Measurements from ENCODE around the gene PGLYRP3.
"Not testable (repeated sequence)": the region's sequence is repeated elsewhere in the genome, so short reads cannot be mapped to it uniquely, and the experiment has no call there.

PGLYRP3 gene

DNA sequence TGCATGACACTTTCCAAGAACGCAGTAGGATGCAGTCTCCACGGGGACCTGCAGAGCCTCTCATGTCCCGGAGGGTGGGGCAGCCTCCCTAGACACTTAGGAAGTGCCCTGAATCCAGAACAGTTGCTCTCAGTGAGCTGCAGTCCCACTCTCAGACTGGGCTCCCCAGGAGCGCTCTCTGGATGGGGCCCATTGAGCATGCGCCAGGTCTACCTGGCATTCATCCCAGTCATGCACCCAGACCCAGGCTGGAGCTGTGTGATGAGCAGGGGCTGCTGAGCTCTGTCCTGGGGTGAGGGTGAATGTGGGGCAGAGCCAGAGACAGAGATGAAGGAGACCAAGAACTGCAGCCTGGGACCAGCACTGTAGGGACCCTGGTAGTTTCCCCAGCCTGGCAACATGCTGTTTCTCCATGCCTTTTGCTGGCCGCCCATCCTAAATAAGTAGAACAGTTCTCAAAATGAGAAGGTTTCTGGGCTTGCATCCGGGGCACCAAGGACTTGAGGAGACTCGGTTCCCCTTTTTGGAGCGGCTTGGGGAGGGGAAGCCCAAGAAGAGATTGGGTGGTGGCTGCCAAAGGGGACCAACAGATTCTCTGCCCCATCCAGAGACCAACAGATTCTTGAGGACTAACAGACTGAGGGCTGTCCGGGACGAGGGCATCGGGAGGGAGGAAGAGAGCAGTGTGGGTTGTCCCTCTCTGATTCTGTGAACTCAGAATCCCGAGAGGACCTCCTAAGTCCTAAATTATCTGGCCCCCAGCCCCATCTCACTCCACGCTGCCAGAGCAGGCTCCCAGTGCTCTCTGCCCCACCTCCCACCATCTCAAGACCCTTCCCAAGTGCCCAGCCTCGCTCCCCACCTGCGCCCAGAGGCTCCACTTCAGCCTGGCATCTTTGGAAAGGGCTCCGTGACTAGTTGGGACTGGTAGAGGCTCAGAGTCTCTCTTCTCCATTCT lies 36.9 kb upstream of the PGLYRP3 start:
- in situ Hi-C loops (cut with HindIII; ENCODE audit: low sequenced_read_pairs) = loop anchor here (5.0 to 25.0 kb wide), 4 partner anchors 55 to 413 kb away; partner anchors contain the start of gene S100A7

DNA sequence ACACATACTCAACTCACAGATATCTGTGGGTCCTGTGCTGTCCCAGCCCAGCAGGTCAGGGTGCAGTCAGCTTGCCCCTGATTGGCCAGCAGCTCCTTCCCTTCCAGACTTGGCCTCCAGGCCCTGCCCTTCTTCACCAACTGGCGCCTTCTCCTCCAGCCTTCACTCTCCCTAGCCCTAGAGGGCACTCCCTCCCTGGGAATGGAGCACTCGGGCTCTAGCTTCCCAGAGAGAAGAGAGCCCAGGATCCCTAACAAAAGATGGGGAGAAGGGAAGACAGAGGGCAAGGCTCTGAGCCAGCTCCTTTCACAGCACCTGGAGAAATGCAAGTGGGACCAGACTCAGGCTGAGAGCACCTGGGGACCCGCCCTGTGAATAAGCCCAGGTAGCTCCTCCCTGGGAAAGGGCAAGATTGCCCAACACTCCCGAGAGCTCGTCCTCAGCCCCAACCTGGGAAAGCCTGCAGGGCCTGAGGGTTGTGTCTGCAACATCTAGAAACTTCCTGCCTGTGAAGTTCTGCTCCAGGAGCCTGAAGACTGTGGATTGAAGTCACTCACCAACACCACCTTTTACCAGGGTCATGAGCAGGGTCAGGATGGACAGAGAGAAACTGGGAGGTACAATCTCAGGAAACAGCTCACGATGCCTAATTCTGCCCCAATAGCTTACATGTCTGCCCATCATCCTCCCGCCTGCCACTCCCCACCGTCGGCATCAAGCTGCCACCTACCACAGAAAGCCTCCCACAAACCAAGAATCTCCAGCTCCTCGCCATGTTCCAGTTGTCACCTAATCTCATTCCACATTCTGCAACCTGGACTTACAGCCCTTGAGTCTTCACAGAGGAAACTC lies 36.0 kb upstream of the PGLYRP3 start, which contains the start of gene PGLYRP4:
PGLYRP4 (minus strand) TSS at position 331 of the 852 bp plus-strand sequence. CDS start 909 bp downstream, outside the sequence.
- in situ Hi-C loops (cut with HindIII; ENCODE audit: low sequenced_read_pairs) = no loop called here

GRCh38 chr1:153347856-153348255 lies 35.1 kb upstream of the PGLYRP3 start:
- in situ Hi-C loops (cut with HindIII; ENCODE audit: low sequenced_read_pairs) = no loop called here

- in situ Hi-C loops (cut with HindIII; ENCODE audit: low sequenced_read_pairs) = not testable (repeated sequence)
Measured at GRCh38 chr1:153347049-153347448, 34.3 kb upstream of the PGLYRP3 start.

GRCh38 chr1:153346077-153346723 lies 33.4 kb upstream of the PGLYRP3 start:
- in situ Hi-C loops (cut with HindIII; ENCODE audit: low sequenced_read_pairs) = no loop called here

- in situ Hi-C loops (cut with HindIII; ENCODE audit: low sequenced_read_pairs) = no loop called here
Measured at GRCh38 chr1:153345187-153346076, 32.7 kb upstream of the PGLYRP3 start.

DNA sequence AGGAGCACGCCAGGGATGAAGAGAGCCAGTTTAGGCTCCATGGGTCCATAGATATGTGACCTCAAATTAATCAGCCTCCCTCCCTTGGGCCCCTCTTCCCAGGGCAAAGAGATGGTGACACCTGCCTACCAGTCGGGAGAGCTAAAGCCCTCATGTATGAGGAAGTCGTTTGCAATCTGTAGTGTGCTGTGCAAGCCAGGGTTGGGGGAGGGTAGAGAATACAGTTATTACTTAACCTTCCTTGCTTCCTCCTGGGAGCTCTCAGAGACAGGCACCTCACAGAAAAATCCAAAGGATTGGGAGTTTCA lies 31.9 kb upstream of the PGLYRP3 start:
- in situ Hi-C loops (cut with HindIII; ENCODE audit: low sequenced_read_pairs) = no loop called here

DNA sequence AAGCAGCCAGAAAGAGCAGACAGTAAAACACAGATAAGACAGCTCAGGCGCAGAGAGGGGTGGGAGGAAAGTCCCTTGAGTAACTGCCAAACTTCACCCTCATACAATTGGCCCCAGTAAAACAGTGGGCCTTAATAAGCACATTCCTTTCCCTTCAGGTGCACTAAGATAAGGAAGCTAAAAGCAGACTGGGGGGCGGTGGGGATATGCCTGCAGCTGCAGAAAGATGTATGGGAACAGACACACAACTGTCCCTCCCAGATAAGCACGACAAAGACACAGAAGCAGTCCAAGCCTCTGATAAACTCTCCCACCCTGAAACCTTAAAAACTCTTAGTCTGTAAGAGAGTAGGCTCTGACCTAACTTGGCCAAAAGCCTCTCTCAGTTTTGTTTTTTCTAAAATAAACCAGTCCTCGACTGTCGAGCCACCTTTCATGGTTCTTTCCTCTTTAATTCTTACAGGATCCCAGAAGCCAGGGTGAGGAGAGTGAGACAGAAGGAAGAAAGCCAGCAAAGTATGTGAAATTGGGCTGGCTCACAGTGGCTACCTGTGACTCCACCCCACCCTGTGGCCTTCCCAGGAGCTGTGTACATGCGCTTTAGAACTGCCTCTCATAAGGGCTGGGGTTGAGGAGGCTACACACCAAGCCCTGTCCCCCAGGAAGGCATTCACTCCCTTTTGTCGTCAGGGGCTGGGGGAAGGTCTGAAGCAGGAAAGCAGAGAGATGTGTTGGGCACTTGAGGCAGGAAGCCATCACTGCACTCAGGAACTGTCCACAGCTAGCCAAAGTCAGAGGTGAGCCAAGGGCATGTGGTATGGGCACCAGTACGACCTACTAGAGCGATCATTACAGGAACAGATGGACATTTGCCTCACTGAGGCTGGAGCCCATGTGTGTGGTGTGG lies 31.3 kb upstream of the PGLYRP3 start:
- in situ Hi-C loops (cut with HindIII; ENCODE audit: low sequenced_read_pairs) = no loop called here

GRCh38 chr1:153343040-153343681 lies 30.4 kb upstream of the PGLYRP3 start:
- in situ Hi-C loops (cut with HindIII; ENCODE audit: low sequenced_read_pairs) = no loop called here

- in situ Hi-C loops (cut with HindIII; ENCODE audit: low sequenced_read_pairs) = no loop called here
Measured at GRCh38 chr1:153342178-153342577, 29.4 kb upstream of the PGLYRP3 start.

GRCh38 chr1:153341431-153341934 lies 28.7 kb upstream of the PGLYRP3 start:
- in situ Hi-C loops (cut with HindIII; ENCODE audit: low sequenced_read_pairs) = no loop called here

DNA sequence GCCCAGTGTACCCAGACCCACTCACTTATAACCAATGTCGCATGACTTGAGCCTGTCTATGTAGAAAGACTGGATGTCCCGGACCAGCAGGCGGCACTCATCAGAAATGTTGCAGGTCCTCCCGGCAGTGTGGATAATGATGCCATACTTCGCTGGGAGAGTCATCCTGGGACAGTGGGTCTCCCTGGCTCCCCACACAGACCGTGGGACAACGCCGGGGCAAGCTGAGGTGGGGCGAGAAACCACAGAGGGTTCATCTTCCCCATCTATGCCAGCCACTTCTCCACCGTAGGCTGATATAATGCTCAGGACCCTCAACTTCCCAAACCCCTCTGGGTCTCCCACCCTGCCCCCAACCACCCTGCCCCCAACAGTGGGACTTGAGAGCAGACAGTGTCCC lies 27.6 kb upstream of the PGLYRP3 start:
- in situ Hi-C loops (cut with HindIII; ENCODE audit: low sequenced_read_pairs) = no loop called here

DNA sequence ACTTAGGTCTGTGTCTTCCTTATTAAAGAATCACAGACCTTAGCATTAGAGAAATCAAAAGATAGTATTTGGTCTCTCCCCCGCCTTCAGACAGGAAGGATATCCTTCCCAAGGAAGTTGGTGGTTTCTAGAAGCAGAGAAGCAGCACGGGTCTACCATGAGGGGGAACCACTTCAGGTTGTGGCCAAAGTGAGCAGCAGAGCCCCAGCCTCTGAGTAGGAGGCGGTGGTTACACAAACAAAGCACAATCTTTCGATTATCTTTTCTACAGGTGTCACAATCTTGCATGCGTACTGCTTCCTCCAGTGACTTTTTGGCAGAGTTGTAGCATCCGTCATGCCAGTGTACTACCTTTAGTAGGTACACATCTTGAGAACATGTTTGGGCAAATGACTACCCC lies 27.1 kb upstream of the PGLYRP3 start:
- in situ Hi-C loops (cut with HindIII; ENCODE audit: low sequenced_read_pairs) = no loop called here

DNA sequence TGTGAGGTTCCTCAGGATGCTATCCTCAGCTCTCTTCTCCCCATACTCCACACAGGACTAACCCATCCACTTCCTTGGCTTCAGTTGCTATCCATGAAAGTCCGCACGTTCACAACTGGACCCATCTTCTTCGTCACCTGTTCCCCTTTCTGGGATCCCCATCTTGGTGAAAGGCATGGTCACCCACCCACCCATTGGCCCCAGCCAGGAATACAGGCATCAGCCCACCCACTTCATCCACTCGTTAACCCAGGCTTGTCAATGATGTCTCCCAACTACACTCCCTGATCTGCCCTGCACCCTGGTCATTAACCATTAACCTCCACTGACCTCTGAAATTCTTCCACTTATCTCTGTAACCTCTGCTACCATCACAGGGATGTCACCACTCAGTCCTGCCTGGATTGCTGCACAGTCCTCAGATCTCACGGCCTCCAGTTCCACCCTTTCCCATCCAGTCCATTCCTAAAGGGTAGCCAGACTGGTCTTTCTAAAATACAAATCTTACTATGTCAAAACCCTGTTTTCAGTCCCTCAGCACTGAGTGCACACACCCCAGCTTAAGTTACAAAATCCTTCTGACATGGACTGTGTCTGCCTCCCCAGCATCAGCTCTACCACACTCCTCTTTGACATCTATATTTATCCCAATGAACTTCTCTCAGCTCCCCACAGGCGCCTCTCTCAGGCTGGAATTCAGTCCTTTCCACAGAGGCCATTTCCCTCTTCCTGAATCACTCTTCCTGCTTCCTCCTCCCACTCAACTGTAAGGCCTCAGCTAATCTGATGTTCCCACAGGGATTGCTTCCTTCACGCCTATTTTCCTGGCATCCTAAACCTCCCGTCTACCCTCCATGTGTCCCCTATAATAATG lies 25.5 kb upstream of the PGLYRP3 start:
- in situ Hi-C loops (cut with HindIII; ENCODE audit: low sequenced_read_pairs) = no loop called here

DNA sequence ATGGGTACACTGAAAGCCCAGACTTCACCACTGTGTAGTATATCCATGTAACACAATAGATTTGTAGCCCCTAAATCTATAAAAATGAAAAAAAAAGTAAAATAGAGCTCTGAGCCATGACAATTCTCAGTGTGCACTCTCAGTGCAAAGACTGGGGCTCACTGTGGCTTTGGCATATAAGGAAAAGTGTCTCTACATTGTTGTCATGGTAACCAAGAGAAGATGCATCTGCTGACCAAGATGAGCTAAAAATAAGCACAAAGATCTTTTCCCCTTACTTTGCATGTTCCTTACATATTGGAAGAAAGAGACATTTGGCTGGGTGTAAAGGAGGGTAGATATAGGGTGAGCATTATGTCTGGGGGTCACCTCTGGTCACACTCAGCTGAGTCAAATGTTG lies 23.9 kb upstream of the PGLYRP3 start:
- in situ Hi-C loops (cut with HindIII; ENCODE audit: low sequenced_read_pairs) = no loop called here

DNA sequence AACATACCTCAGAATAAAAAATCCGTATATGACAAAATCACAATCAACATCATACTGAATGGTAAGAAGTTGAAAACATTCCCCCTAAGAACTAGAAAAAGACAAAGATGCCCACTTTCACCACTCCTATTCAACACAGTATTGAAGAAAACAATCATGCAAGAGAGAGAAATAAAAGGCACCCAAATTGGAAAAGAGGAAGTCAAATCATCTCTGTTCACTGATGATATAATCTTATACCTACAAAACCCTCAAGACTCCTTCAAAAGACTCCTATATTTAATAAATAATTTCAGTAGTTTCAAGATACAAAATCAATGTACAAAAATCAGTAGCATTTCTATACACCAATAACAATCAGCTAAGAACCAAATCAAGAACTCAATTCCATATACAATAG lies 21.1 kb upstream of the PGLYRP3 start:
- in situ Hi-C loops (cut with HindIII; ENCODE audit: low sequenced_read_pairs) = no loop called here

DNA sequence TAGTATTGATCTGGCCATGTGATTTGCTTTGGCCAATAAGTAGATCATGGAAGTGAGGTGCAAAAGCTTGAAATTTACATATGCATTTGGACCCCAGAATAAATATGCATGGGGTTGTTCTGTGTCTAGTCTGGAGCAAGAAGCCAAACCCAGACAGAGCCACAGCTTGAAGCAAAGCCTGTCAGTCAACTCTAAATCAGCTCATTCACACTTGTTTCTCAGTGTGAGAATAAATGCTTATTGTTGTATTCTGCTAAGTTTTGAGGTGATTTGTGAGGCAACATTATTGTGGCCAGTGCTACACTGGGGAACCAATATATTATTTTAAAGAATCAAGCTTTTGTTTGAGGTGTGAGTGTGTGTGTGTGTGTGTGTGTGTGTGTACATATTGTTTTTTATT lies 12.2 kb upstream of the PGLYRP3 start:
- in situ Hi-C loops (cut with HindIII; ENCODE audit: low sequenced_read_pairs) = no loop called here

DNA sequence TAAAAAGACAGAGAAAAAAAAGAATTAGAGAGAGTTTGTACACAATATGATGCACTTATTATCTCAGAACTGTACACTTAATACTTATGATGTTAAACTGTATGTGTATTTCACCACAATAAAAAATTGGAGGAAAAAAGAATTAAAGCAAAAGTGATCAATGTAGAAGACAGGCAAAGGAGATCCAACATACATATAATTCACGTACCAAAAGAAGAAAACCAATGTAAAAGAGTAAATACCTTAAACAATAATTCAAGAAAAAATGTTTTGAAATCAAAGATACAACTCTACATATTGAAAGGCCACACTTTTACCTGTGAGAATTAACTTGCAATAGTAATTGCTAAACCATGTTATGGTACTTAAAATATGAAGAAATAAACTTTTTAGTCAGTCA lies 9.8 kb upstream of the PGLYRP3 start:
- in situ Hi-C loops (cut with HindIII; ENCODE audit: low sequenced_read_pairs) = no loop called here
